Panc1 (cell line): ENCODE results near the gene TRPM1.

Experiments used
- CTCF ChIP-seq: fragments of 450-650 bp; IDR thresholded peaks from 2 replicates; pipeline ENCODE4 v1.5.1; 2017; ENCODE audit warnings: mild to moderate bottlenecking
- POLR2AphosphoS5 ChIP-seq: IDR thresholded peaks from 2 replicates; pipeline ENCODE4 v1.6.1; 2012; ENCODE audit warnings: mild to moderate bottlenecking, low read depth, low read length, moderate library complexity

- TF ChIP-seq POLR2AphosphoS5 (no peak), CTCF (no peak)
Measured at GRCh38 chr15:31078471-31078870, 23.1 kb downstream of the TRPM1 start.
